OCI-LY7 (cell line): Measurements from ENCODE around the gene PHOX2A. TPM values are rescaled to one million over a fixed set of nuclear protein-coding genes. Genes with fewer than 3 reads are reported as not detected.

Experiments
- BruUV-seq: library from RNA; stranded (reverse); fragments of 400-500 nt; replicated peaks from 2 replicates; lab custom pipeline; 2021; lab: Mats Ljungman, UMichigan
- CTCF ChIA-PET: fragments of 300-600 bp; sonication (Branson Sonifier 250); formaldehyde crosslinking; loops from one replicate; lab custom pipeline; 2022; ENCODE audit warnings: antibody characterized with exemption; ENCODE audit not compliant: unreplicated experiment; lab: Charles Lee
- POLR2A ChIA-PET: fragments of 300-600 bp; sonication (Branson Sonifier 250); formaldehyde crosslinking; loops from one replicate; lab custom pipeline; 2022; ENCODE audit warnings: antibody characterized with exemption; lab: Charles Lee
- DNase-seq: peaks from one replicate; pipeline ENCODE4 v3.0.0-alpha.2; 2015; ENCODE audit warnings: low spot score
- H2AFZ ChIP-seq: fragments of 200-600 bp; sonication (generic), shearing (Covaris generic); 2 replicates; pipeline ENCODE4 v1.6.1; 2014; ENCODE audit warnings: mild to moderate bottlenecking, antibody characterized with exemption, low read length, moderate library complexity
- H3K27ac ChIP-seq: fragments of 200-600 bp; sonication (generic); 2 replicates; pipeline ENCODE4 v1.5.1; 2014; ENCODE audit warnings: mixed run types, low read depth, mild to moderate bottlenecking, moderate library complexity, low read length, inconsistent platforms; ENCODE audit not compliant: poor library complexity, severe bottlenecking
- H3K36me3 ChIP-seq: fragments of 200-600 bp; sonication (generic); 2 replicates; pipeline ENCODE4 v1.6.1; 2014; ENCODE audit warnings: mild to moderate bottlenecking, antibody characterized with exemption, low read length, moderate library complexity, mixed read lengths; ENCODE audit not compliant: insufficient read depth
- H3K4me1 ChIP-seq: fragments of 200-600 bp; sonication (generic); 2 replicates; pipeline ENCODE4 v1.5.1; 2014; ENCODE audit warnings: mild to moderate bottlenecking, low read length; ENCODE audit not compliant: insufficient read depth, poor library complexity, severe bottlenecking
- H3K4me2 ChIP-seq: fragments of 200-600 bp; sonication (generic); 2 replicates; pipeline ENCODE4 v1.6.1; 2014; ENCODE audit warnings: mild to moderate bottlenecking, low read length
- H3K4me3 ChIP-seq: fragments of 200-600 bp; sonication (generic); 2 replicates; pipeline ENCODE4 v1.5.1; 2014; ENCODE audit warnings: mild to moderate bottlenecking, low read depth, low read length; ENCODE audit not compliant: poor library complexity, severe bottlenecking
- H3K79me2 ChIP-seq: fragments of 200-600 bp; sonication (generic); 2 replicates; pipeline ENCODE4 v1.6.1; 2016; ENCODE audit warnings: low read depth, mild to moderate bottlenecking, low read length, moderate library complexity, mixed read lengths; ENCODE audit not compliant: insufficient read depth
- H3K9me2 ChIP-seq: fragments of 200-600 bp; sonication (generic); 2 replicates; pipeline ENCODE4 v1.6.1; 2016; ENCODE audit warnings: mild to moderate bottlenecking, low read length, mixed read lengths; ENCODE audit not compliant: insufficient read depth
- H3K9me3 ChIP-seq: fragments of 200-600 bp; sonication (generic); 2 replicates; pipeline ENCODE4 v1.6.1; 2014; ENCODE audit warnings: mild to moderate bottlenecking, mixed run types, low read length, mixed read lengths
- H4K20me1 ChIP-seq: fragments of 200-600 bp; sonication (generic); 2 replicates; pipeline ENCODE4 v1.6.1; 2014; ENCODE audit warnings: mild to moderate bottlenecking, antibody characterized with exemption, low read length, moderate library complexity, mixed read lengths; ENCODE audit not compliant: insufficient read depth
- CTCF ChIP-seq: fragments of 200-600 bp; sonication (generic); conservative IDR thresholded peaks from 2 replicates; pipeline ENCODE4 v1.5.1; 2014; ENCODE audit warnings: mild to moderate bottlenecking, antibody characterized with exemption, low read length, moderate library complexity, mixed read lengths
- EZH2phosphoT487 ChIP-seq: fragments of 200-600 bp; sonication (generic); IDR thresholded peaks from 2 replicates; pipeline ENCODE4 v1.6.1; 2018; ENCODE audit warnings: low read depth, borderline replicate concordance, mild to moderate bottlenecking, mixed run types, antibody characterized with exemption, low read length, moderate library complexity, mixed read lengths
- intact Hi-C: fragments of 100-400 bp; cut with micrococcal nuclease; formaldehyde crosslinking; loops from one replicate; pipeline ENCODE4 v1.10.0; 2022; ENCODE audit not compliant: unreplicated experiment
- total RNA-seq, 2 experiments: library from RNA; depleted of rRNA in 1 of 2; stranded (reverse); fragments of >200 nt in 1 of 2; shearing (Covaris generic) in 1 of 2; gene quantifications; 2 replicates each; pipeline ENCODE4 v1.2.3, GENCODE V29; 2014 to 2022

PHOX2A gene
- total RNA-seq, 2 experiments from 2014 or later = not detected

- intact Hi-C loops = no loop called here
These were observed 48.3 kb downstream of the PHOX2A start for GRCh38 chr11:72195518-72196270.

GRCh38 chr11:72191961-72192381, 52.0 kb downstream of the PHOX2A start, which contains the start of gene FOLR1:
Gene FOLR1 (plus strand): TSS chr11:72192140. CDS start chr11:72192174, 34 bp downstream.
- DNase-seq = no peak
- CTCF ChIA-PET = interaction anchor here (0.6 kb wide), 1 partner anchor 255 kb away, joined by 3 read pairs; no protein-coding TSS in a partner anchor
- no peaks in the 10 kb centered on the region for H3K9me2 ChIP-seq
- intact Hi-C loops = no loop called here
- no peaks in the 10 kb centered on the region for H3K79me2 ChIP-seq
- H3K27ac ChIP-seq = no peak within 1 kb of the TSS
- no peaks in the 10 kb centered on the region for H4K20me1 ChIP-seq
- no peaks in the 10 kb centered on the region for H3K36me3 ChIP-seq
- no peaks in the 10 kb centered on the region for H3K4me1 ChIP-seq
- no peaks in the 10 kb centered on the region for H3K9me3 ChIP-seq
- TF ChIP-seq CTCF (no peak), EZH2phosphoT487 (no peak)
- BruUV-seq = no TSS peak
- no peak within 1 kb of the TSS for H2AFZ ChIP-seq
- H3K4me2 ChIP-seq = no peak within 1 kb of the TSS
- H3K4me3 ChIP-seq = no peak within 1 kb of the TSS
- POLR2A ChIA-PET = no interaction called here

More at GRCh38 chr11:72195518-72196270, 48.3 kb downstream of the PHOX2A start:
- DNase-seq = no peak
- H3K9me2 ChIP-seq = no peaks in the 10 kb centered on the region
- H3K9me3 ChIP-seq = no peaks in the 10 kb centered on the region
- ChIA-PET POLR2A (no interaction called here), CTCF (no interaction called here)
- H3K4me3 ChIP-seq = no peak overlapping the region
- H3K4me1 ChIP-seq = no peaks in the 10 kb centered on the region
- H3K4me2 ChIP-seq = no peak overlapping the region
- H3K36me3 ChIP-seq = no peaks in the 10 kb centered on the region
- no TSS peak for BruUV-seq
- no peak for TF ChIP-seq CTCF
- no peak for TF ChIP-seq EZH2phosphoT487
- H4K20me1 ChIP-seq = no peaks in the 10 kb centered on the region
- no peak overlapping the region for H3K27ac ChIP-seq
- no peak overlapping the region for H2AFZ ChIP-seq
- no peaks in the 10 kb centered on the region for H3K79me2 ChIP-seq

- Histone ChIP-seq H3K4me1 (no peaks in the 10 kb centered on the region), H3K9me2 (no peaks in the 10 kb centered on the region), H3K79me2 (no peaks in the 10 kb centered on the region), H2AFZ (no peak overlapping the region), H3K27ac (no peak overlapping the region), H3K4me3 (no peak overlapping the region), H3K4me2 (no peak overlapping the region), H3K36me3 (no peaks in the 10 kb centered on the region), H4K20me1 (no peaks in the 10 kb centered on the region), H3K9me3 (no peaks in the 10 kb centered on the region)
- POLR2A ChIA-PET = interaction anchor here (0.7 kb wide), 1 partner anchor 217 kb away, joined by 5 read pairs; no protein-coding TSS in a partner anchor
- no peak for TF ChIP-seq CTCF
- TF ChIP-seq EZH2phosphoT487 = no peak
- DNase-seq = no peak
- CTCF ChIA-PET = interaction anchor here (0.6 kb wide), 1 partner anchor 165 kb away, joined by 3 read pairs; no protein-coding TSS in a partner anchor
- BruUV-seq = no TSS peak
- intact Hi-C loops = no loop called here
These were observed 53.3 kb downstream of the PHOX2A start for GRCh38 chr11:72190631-72191071.
